Body of pancreas (tissue), 4 donors: ENCODE measurements around the gene POM121L12.

Source experiments
- CTCF ChIP-seq, 7 experiments: fragments of 450-650 bp in 4 of 7; fragments of 200-600 bp in 3 of 7; sonication (generic) in 3 of 7; IDR thresholded peaks; one replicate each; pipeline ENCODE4 v1.5.1; 2016 to 2019; ENCODE audit warnings: antibody characterized with exemption in 7 of 7
- POLR2A ChIP-seq, 3 donors: fragments of 450-650 bp; IDR thresholded peaks; one replicate each; pipeline ENCODE4 v1.6.1; 2016; ENCODE audit warnings: antibody characterized with exemption in 3 of 3, mild to moderate bottlenecking in 2 of 3

- TF ChIP-seq CTCF (IDR thresholded peaks at IDR 0.05), result no peak
- no peak for TF ChIP-seq POLR2A (IDR thresholded peaks at IDR 0.05)
Observed at GRCh38 chr7:53001221-53001620, 34.2 kb upstream of the POM121L12 start.
